Measurements from ENCODE around the gene ATG10. TPM values are rescaled to one million over a fixed set of nuclear protein-coding genes. Genes with fewer than 3 reads are reported as not detected.
"Not testable (repeated sequence)": the region's sequence is repeated elsewhere in the genome, so short reads cannot be mapped to it uniquely, and the experiment has no call there.

Gene ATG10
- total RNA-seq, 1 donor from 2014 or later: 7.6 TPM

GRCh38 chr5:82054004-82054710, 82.3 kb downstream of the ATG10 start:
- DNase-seq (ENCODE audit: low spot score): no peak

DNA sequence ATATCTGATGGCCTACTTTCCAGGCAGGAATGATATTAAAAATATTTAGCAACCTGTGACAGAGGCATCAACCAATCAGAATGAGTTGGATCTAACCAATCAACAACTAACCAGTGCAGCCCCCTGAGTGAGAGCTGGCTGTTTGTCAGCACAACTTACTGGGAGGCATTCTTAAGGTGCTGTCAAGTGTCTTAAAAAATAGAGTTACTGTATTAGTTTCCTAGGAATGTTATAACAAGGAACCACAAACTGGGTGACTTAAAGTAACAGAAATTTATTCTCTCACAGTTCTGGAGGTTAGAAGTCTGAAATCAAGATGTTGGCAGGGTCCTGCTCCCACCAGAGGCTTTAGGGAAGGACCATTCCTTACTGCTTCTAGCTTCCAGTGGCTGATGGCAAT, 85.2 kb downstream of the ATG10 start:
- no peak for DNase-seq (ENCODE audit: low spot score)

GRCh38 chr5:82058710-82059109, 86.9 kb downstream of the ATG10 start:
- DNase-seq (ENCODE audit: low spot score): no peak

DNA sequence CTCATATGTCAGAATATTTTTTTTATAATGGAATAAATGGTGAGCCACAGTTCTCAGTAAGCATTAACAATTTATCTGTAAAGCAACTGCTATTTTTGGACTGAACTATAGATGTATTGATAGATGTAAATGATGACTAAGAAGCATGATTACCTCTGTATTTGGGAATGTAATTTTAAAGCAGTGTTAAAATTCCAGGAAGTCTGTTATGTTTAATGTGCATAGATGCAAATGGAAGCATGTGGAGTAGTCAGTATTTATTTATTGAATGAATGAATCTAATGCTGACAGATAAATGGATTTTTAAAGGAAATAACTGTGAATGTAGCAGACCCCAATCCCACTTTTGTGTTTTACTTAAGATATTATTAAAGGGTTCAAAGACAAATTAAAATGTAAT, 95.0 kb downstream of the ATG10 start:
- no peak for DNase-seq (ENCODE audit: low spot score)

DNA sequence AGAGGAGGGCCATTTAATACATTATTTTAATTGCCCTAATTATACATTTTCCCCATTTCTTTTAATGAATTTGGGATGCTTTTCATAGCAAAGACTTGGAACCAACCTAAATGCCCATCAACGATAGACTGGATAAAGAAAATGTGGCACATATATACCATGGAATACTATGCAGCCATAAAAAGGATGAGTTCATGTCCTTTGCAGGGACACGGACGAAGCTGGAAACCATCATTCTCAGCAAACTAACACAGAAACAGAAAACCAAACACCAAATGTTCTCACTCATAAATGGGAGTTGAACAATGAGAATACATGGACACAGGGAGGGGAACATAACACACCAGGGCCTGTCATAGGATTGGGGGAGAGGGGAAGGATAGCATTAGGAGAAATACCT, 96.2 kb downstream of the ATG10 start:
- not testable (repeated sequence) for DNase-seq (ENCODE audit: low spot score)

DNA sequence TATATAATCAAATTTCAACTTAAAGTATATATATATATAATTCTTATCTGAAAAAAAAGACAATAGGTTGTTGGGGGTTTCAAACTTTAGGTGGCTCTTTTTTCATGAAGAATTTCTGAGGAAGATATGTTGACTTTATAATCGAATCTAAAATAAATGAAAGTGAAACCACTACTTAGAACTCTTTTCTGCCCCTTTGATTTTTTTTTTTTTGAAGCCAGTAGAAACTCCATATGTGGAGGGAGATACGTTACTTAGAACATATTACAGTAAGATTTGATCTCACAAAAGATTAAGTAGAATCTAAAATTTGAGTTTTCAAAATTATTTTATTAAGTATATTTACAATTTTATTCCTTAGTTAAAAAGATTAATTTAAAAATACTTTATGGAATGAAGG, 96.9 kb downstream of the ATG10 start:
- no peak for DNase-seq (ENCODE audit: low spot score)

- DNase-seq (ENCODE audit: low spot score): no peak
Measured at GRCh38 chr5:82072138-82072537, 100.3 kb downstream of the ATG10 start.

- DNase-seq (ENCODE audit: low spot score): no peak
Measured at GRCh38 chr5:82073179-82073578, 101.4 kb downstream of the ATG10 start.

DNA sequence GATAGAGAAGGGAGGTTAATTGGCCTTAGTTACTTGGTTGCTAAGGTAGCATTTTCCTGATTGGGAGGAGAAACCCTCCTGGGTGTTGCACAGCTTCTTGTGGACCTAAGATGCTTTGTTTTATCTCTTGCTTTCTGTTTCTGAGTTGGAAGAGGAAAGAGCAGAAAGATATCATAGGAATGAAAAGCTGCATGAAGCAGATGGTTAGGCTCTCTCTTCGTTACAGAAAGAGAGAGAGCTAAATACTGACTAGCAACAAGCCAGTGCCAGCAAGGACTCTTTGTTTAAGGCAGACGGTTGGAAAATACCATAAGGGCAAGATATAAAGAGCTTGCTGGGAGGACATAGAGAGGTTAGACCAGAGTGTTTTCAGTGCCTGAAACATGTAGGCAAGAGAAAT, 103.1 kb downstream of the ATG10 start:
- DNase-seq (ENCODE audit: low spot score): no peak

DNA sequence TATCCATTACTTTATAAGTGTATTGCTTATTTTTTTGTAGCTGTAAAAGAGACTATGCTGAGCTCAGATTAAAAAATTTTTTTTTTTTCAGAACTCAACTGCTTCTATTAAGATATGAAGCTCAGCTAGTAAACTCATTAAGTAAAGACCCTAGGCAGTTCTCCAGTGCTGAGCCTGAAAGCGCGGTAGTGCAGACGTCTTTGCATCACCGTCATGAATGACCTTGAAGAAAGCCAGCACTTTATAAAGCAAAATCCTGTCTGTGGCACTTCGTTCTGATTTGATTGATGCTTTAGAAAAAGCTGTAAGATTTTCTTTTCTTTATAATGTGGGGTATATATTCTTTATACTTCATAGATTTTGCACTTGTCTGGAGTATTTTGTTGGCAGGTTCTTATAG, 105.7 kb downstream of the ATG10 start:
- no peak for DNase-seq (ENCODE audit: low spot score)

DNA sequence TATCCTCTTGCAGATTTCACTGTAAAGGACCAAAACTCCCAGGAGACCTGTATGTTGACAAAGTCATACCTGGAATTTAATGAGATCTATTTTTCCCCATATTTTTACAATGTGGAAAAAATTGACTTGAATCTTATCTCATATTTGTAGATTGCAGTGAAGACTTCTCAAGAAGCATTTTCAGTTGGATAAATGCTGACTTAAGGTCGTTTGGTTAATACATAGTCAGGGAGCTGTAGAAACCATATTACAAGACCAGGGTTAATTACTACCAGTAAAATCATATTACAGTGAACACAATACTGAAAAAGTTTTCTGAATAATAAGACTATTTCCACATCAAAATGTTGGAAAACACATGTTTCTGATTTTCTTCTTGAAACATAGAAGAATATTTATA, 119.8 kb downstream of the ATG10 start:
- DNase-seq (ENCODE audit: low spot score): no peak

DNA sequence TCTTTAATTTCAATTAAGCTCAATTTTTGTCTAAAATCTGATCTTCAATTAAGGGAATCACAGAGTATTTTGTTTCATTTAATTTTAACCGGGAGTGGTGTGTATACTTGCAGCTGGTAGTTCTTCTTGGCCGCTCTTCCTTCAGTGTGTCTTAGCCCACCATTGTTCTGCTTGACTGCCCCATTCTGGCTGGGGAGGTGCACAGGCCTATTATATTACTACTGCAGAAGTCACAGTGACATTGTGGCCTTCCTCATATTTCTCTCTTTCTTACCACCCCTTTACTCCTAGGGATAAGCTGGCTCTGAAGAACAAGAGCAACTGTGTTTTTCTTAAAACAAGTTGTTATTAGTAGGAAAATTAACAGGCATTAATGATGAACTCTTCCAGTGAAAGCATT, 123.7 kb downstream of the ATG10 start:
- no peak for DNase-seq (ENCODE audit: low spot score)

GRCh38 chr5:82096249-82096648, 124.4 kb downstream of the ATG10 start:
- no peak for DNase-seq (ENCODE audit: low spot score)

GRCh38 chr5:82100303-82101077, 128.7 kb downstream of the ATG10 start:
- DNase-seq (ENCODE audit: low spot score): no peak

DNA sequence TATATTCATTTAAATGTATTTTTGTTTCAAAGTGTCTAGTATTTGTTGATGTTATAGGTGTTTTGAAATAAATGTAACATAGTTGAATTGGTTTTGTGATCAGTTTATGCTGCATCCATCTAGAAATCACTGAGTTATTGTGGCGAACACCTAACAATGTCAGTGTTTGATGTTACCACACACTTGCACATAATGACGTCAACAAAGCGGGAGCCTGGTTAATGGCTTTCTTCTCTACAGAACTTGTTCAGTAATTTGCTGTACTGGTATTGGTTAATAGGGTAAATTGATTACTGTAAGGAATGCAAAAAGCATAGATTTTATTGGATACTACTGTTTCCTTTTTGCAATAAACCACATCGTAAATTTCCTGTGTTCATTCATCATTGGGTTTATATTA, 133.0 kb downstream of the ATG10 start:
- DNase-seq (ENCODE audit: low spot score): no peak

GRCh38 chr5:82105457-82105856, 133.6 kb downstream of the ATG10 start:
- DNase-seq (ENCODE audit: low spot score): no peak

DNA sequence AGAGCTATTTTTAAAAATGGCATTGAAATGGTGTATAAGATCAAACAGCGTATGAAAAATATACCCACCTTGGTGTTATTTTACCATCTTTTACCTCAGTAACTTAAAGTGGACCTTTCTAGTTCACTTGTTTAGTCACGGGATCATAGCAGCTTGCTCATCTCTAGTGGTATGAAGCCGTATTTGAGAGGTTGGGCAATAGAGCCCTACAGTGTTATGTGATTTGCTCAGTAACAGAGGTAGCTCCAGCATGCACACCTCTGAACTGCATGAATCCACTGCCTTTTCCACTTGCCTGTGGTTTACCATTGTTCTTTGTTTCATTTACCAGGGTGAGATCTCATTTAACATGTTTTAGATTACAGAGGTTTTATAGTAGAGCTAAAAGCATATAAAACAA, 134.4 kb downstream of the ATG10 start:
- DNase-seq (ENCODE audit: low spot score): no peak

DNA sequence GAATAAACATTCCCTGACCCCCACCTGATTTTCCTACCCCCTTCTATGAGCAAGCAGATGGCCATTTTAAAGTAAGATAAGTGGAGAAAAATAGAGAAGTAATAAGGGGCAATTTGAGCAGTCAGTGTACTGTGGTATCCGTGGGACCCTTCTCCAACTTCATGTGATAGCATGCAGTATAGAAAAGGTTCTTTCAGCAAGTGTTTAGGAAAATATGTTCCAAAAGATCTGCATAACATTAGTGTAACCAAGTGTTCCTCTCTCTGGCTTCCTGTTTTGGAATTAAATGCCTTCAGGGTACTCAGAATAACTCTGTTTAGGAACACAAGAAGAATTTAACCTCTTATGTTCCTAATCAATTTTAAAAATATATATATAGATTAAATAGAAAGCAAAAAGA, 134.9 kb downstream of the ATG10 start:
- no peak for DNase-seq (ENCODE audit: low spot score)

GRCh38 chr5:82107267-82107666, 135.4 kb downstream of the ATG10 start:
- no peak for DNase-seq (ENCODE audit: low spot score)

DNA sequence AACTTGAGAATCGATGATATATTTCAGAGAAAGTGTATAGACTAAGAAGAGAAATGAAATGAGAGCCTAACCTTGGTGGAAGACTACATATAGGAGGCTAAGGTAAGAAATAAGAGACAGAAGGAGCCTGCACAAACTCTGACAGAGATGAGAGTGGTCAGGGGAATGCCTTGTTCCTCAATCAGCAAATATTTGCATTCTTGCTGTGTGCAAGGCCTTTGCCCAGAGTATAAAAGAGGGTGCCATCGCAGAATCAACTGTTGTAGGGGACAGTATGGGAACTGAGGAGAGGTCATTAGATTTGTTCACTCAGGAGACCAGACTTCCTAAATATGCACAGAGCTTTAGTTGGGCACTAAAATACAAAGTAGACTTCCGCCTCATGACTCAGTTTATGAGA, 137.2 kb downstream of the ATG10 start:
- DNase-seq (ENCODE audit: low spot score): no peak

DNA sequence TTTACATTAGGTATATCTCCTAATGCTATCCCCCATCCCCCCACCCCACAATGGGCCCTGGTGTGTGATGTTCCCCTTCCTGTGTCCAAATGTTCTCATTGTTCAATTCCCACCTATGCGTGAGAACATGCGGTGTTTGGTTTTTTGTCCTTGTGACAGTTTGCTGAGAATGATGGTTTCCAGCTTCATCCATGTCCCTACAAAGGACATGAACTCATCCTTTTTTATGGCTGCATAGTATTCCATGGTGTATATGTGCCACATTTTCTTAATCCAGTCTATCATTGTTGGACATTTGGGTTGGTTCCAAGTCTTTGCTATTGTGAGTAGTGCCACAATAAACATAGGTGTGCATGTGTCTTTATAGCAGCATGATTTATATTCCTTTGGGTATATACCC, 138.1 kb downstream of the ATG10 start:
- not testable (repeated sequence) for DNase-seq (ENCODE audit: low spot score)

DNA sequence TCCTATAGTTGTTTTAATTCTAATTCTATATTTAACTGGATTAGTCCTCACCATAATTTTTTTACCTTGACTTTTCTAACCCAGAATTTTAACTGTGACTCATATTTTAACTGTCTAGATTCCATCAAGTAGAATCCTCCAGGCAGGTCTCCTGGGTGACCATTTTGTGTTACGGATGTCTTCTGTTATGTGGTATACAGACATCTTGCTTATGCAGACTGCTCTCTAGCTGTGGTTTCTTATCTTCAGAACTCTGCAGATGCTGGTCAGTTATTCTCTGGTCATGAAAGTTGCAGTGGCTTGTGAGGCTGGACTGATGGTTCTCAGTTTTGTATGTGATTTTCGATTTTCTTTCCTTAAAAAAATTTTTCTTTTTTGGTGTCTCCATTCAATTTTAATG, 139.4 kb downstream of the ATG10 start:
- no peak for DNase-seq (ENCODE audit: low spot score)

DNA sequence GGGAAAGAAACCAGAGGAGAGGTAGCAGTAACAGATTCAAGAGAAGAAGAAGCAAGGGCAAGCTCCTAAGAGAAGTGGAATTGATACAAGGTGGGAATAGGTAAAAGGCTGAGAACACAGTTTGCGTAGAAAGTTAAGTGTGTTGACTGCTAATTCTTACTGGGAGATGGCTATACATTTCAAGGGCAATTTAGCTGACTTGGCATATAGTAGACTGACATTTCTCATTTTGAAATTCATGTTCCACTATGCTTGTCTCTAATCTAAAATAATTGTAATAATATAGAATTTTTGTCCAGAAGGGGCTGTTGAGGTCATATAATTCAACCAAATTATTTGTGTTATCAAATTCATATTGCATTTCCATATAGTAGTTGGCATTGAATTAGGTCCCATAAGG, 144.0 kb downstream of the ATG10 start:
- no peak for DNase-seq (ENCODE audit: low spot score)

DNA sequence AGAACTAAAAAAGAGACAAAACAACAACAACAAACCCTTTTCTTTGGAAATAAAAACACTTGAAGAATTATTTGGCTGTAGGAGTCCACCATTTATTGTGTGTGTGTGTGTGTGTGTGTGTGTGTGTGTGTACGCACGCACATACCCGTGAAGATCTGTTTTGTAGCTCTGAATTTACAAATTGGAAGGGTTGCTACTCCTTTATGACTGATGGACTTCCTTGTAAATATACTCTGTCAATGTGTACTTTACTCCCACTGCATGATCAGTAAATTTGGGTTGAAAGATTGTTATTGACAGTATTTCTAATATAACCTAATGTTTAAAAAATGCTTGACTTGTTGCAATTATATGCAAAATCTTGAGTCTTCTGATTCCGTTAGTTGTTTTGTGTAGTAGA, 148.1 kb downstream of the ATG10 start:
- no peak for DNase-seq (ENCODE audit: low spot score)

Data from mucosa of gallbladder (tissue), 1 donor.